Measurements from ENCODE around the gene INSYN1. TPM values are rescaled to one million over a fixed set of nuclear protein-coding genes. Genes with fewer than 3 reads are reported as not detected.

The INSYN1 gene
- total RNA-seq, 1 donor from 2014 or later: 13.0 TPM

GRCh38 chr15:73746261-73746660, 6.9 kb downstream of the INSYN1 start:
- intact Hi-C loops (cut with DNase I): no loop called here
- TF ChIP-seq CTCF (IDR thresholded peaks at IDR 0.05): no peak
- H3K9me3 ChIP-seq: no peaks in the 10 kb centered on the region
- H3K4me3 ChIP-seq: no peak overlapping the region
- peaks cover 0 to 4% of the 10 kb centered on the region in 2 donors for H3K4me1 ChIP-seq
- no peaks in the 10 kb centered on the region for H3K36me3 ChIP-seq
- no peak overlapping the region for H3K27ac ChIP-seq
- H3K27me3 ChIP-seq: no peaks in the 10 kb centered on the region
- no peak for DNase-seq (ENCODE audit: low spot score in 2 of 2)

GRCh38 chr15:73745073-73745472, 8.1 kb downstream of the INSYN1 start:
- intact Hi-C loops (cut with DNase I): no loop called here
- H3K27me3 ChIP-seq: no peaks in the 10 kb centered on the region

GRCh38 chr15:73744293-73744692, 8.9 kb downstream of the INSYN1 start:
- no peak for TF ChIP-seq CTCF (IDR thresholded peaks at IDR 0.05)
- H3K4me3 ChIP-seq: no peak overlapping the region

More at GRCh38 chr15:73745073-73745472, 8.1 kb downstream of the INSYN1 start:
- TF ChIP-seq CTCF (IDR thresholded peaks at IDR 0.05): no peak
- Histone ChIP-seq H3K36me3 (no peaks in the 10 kb centered on the region), H3K4me1 (no peaks in the 10 kb centered on the region), H3K4me3 (no peak overlapping the region), H3K9me3 (no peaks in the 10 kb centered on the region), H3K27ac (no peak overlapping the region)
- DNase-seq (ENCODE audit: low spot score in 2 of 2): no peak

GRCh38 chr15:73741321-73741836, 11.8 kb downstream of the INSYN1 start:
- no peak for DNase-seq (ENCODE audit: low spot score in 2 of 2)
- H3K27me3 ChIP-seq: no peaks in the 10 kb centered on the region
- TF ChIP-seq CTCF (IDR thresholded peaks at IDR 0.05): no peak
- no peaks in the 10 kb centered on the region for H3K4me1 ChIP-seq
- no peak overlapping the region for H3K4me3 ChIP-seq
- no peaks in the 10 kb centered on the region for H3K9me3 ChIP-seq
- H3K27ac ChIP-seq: no peak overlapping the region
- H3K36me3 ChIP-seq: no peaks in the 10 kb centered on the region
- intact Hi-C loops (cut with DNase I): no loop called here

More at GRCh38 chr15:73744293-73744692, 8.9 kb downstream of the INSYN1 start:
- no peaks in the 10 kb centered on the region for H3K27me3 ChIP-seq
- H3K4me1 ChIP-seq: no peaks in the 10 kb centered on the region
- DNase-seq (ENCODE audit: low spot score in 2 of 2): no peak
- intact Hi-C loops (cut with DNase I): no loop called here
- no peaks in the 10 kb centered on the region for H3K9me3 ChIP-seq
- no peak overlapping the region for H3K27ac ChIP-seq
- no peaks in the 10 kb centered on the region for H3K36me3 ChIP-seq

GRCh38 chr15:73740152-73741048, 12.8 kb downstream of the INSYN1 start:
- no peaks in the 10 kb centered on the region for H3K27me3 ChIP-seq
- DNase-seq (ENCODE audit: low spot score in 2 of 2): no peak
- H3K27ac ChIP-seq: no peak overlapping the region
- H3K36me3 ChIP-seq: no peaks in the 10 kb centered on the region
- H3K9me3 ChIP-seq: no peaks in the 10 kb centered on the region
- intact Hi-C loops (cut with DNase I): no loop called here
- no peak for TF ChIP-seq CTCF (IDR thresholded peaks at IDR 0.05)
- H3K4me1 ChIP-seq: no peaks in the 10 kb centered on the region
- no peak overlapping the region for H3K4me3 ChIP-seq
